H9 (cell line): ENCODE data around the gene PCDH9. TPM values are rescaled to one million over a fixed set of nuclear protein-coding genes. Genes with fewer than 3 reads are reported as not detected.

Experiments
- DNase-seq: peaks from one replicate; pipeline ENCODE4 v3.0.0-alpha.2; 2017
- H2AFZ ChIP-seq: one replicate; pipeline ENCODE4 v1.6.1; 2013; ENCODE audit warnings: mild to moderate bottlenecking, low read length, control low read depth, moderate library complexity
- H2AK5ac ChIP-seq: 2 replicates; pipeline ENCODE4 v1.6.1; 2013; ENCODE audit warnings: low read length, control low read depth, mixed read lengths; ENCODE audit not compliant: insufficient read length
- H2BK120ac ChIP-seq: one replicate; pipeline ENCODE4 v1.6.1; 2013; ENCODE audit warnings: low read depth, mild to moderate bottlenecking, low read length, control low read depth, inconsistent platforms; ENCODE audit not compliant: poor library complexity, severe bottlenecking
- H2BK12ac ChIP-seq: 2 replicates; pipeline ENCODE4 v1.6.1; 2013; ENCODE audit warnings: low read length, control low read depth, mixed read lengths, low read depth; ENCODE audit not compliant: insufficient read length
- H2BK15ac ChIP-seq: 2 replicates; pipeline ENCODE4 v1.6.1; 2013; ENCODE audit warnings: low read depth, low read length, control low read depth
- H2BK20ac ChIP-seq: one replicate; pipeline ENCODE4 v1.6.1; 2013; ENCODE audit warnings: low read depth, mild to moderate bottlenecking, low read length, control low read depth, inconsistent platforms; ENCODE audit not compliant: poor library complexity, severe bottlenecking
- H2BK5ac ChIP-seq: 2 replicates; pipeline ENCODE4 v1.6.1; 2013; ENCODE audit warnings: low read length, control low read depth, mixed read lengths; ENCODE audit not compliant: insufficient read length
- H3K14ac ChIP-seq: 2 replicates; pipeline ENCODE4 v1.6.1; 2013; ENCODE audit warnings: low read length, control low read depth; ENCODE audit not compliant: insufficient read depth
- H3K18ac ChIP-seq: 2 replicates; pipeline ENCODE4 v1.6.1; 2013; ENCODE audit warnings: low read depth, mild to moderate bottlenecking, mixed read lengths, low read length, control low read depth; ENCODE audit not compliant: insufficient read length
- H3K23ac ChIP-seq: 2 replicates; pipeline ENCODE4 v1.6.1; 2013; ENCODE audit warnings: low read length, control low read depth, mixed read lengths, low read depth; ENCODE audit not compliant: insufficient read length
- H3K23me2 ChIP-seq: 2 replicates; pipeline ENCODE4 v1.6.1; 2013; ENCODE audit warnings: low read depth, mild to moderate bottlenecking, mixed read lengths, low read length, control low read depth; ENCODE audit not compliant: insufficient read length, poor library complexity, severe bottlenecking
- H3K27ac ChIP-seq: 2 replicates; pipeline ENCODE4 v1.5.1; 2013; ENCODE audit warnings: low read length, control low read depth, mixed read lengths, low read depth; ENCODE audit not compliant: insufficient read length
- H3K27me3 ChIP-seq: 2 replicates; pipeline ENCODE4 v1.6.1; 2013; ENCODE audit warnings: low read length, control low read depth, inconsistent platforms; ENCODE audit not compliant: insufficient read depth
- H3K4ac ChIP-seq: 2 replicates; pipeline ENCODE4 v1.6.1; 2013; ENCODE audit warnings: low read depth, mild to moderate bottlenecking, control low read depth, inconsistent platforms, low read length, moderate library complexity
- H3K4me1 ChIP-seq: 2 replicates; pipeline ENCODE4 v1.6.1; 2013; ENCODE audit warnings: low read length, control low read depth, inconsistent platforms; ENCODE audit not compliant: insufficient read depth
- H3K4me2 ChIP-seq: 2 replicates; pipeline ENCODE4 v1.6.1; 2013; ENCODE audit warnings: low read length, control low read depth, mixed read lengths; ENCODE audit not compliant: insufficient read length, insufficient read depth
- H3K56ac ChIP-seq: 2 replicates; pipeline ENCODE4 v1.6.1; 2013; ENCODE audit warnings: low read depth, mild to moderate bottlenecking, mixed read lengths, low read length, control low read depth; ENCODE audit not compliant: insufficient read length
- H3K79me1 ChIP-seq: 2 replicates; pipeline ENCODE4 v1.6.1; 2013; ENCODE audit warnings: low read depth, mild to moderate bottlenecking, moderate library complexity, low read length, control low read depth, inconsistent platforms; ENCODE audit not compliant: insufficient read depth, poor library complexity, severe bottlenecking
- H3K79me2 ChIP-seq: 2 replicates; pipeline ENCODE4 v1.6.1; 2013; ENCODE audit warnings: low read length, control low read depth, inconsistent platforms; ENCODE audit not compliant: insufficient read depth
- H3K9ac ChIP-seq: 2 replicates; pipeline ENCODE4 v1.6.1; 2013; ENCODE audit warnings: low read length, control low read depth, mixed read lengths; ENCODE audit not compliant: insufficient read length; ENCODE audit errors: extremely low read depth
- H3K9me3 ChIP-seq: one replicate; pipeline ENCODE4 v1.6.1; 2013; ENCODE audit warnings: low read depth, low read length, inconsistent platforms; ENCODE audit not compliant: control insufficient read depth
- H3T11ph ChIP-seq: one replicate; pipeline ENCODE4 v1.6.1; 2013; ENCODE audit warnings: mild to moderate bottlenecking, low read length, control low read depth, inconsistent platforms
- H4K20me1 ChIP-seq: one replicate; pipeline ENCODE4 v1.6.1; 2013; ENCODE audit not compliant: control insufficient read depth, insufficient read length, insufficient read depth
- H4K5ac ChIP-seq: 2 replicates; pipeline ENCODE4 v1.6.1; 2013; ENCODE audit warnings: low read depth, mild to moderate bottlenecking, mixed read lengths, low read length, control low read depth; ENCODE audit not compliant: insufficient read length
- H4K8ac ChIP-seq: replicated peaks from 2 replicates; pipeline ENCODE4 v1.6.1; 2013; ENCODE audit warnings: low read length, control low read depth, mixed read lengths, low read depth; ENCODE audit not compliant: insufficient read length
- H4K91ac ChIP-seq: 2 replicates; pipeline ENCODE4 v1.6.1; 2013; ENCODE audit warnings: low read depth, mild to moderate bottlenecking, moderate library complexity, mixed read lengths, low read length, control low read depth; ENCODE audit not compliant: insufficient read length
- H3K27ac Mint-ChIP-seq, 3 experiments: 2 replicates in 2 of 3; 3 replicates in 1 of 3; pipeline ENCODE4 v1.8.0; 2020 to 2021; ENCODE audit warnings: mixed read lengths in 3 of 3, mild to moderate bottlenecking in 1 of 3, moderate library complexity in 1 of 3
- H3K27me3 Mint-ChIP-seq: 2 replicates; pipeline ENCODE4 v1.8.0; 2021; ENCODE audit warnings: low read depth, mild to moderate bottlenecking, moderate library complexity, mixed read lengths
- H3K36me3 Mint-ChIP-seq, 3 experiments: 2 replicates in 2 of 3; 3 replicates in 1 of 3; pipeline ENCODE4 v1.8.0; 2020 to 2021; ENCODE audit warnings: low read depth in 3 of 3, mixed read lengths in 3 of 3; ENCODE audit not compliant: insufficient read depth in 1 of 3
- H3K4me1 Mint-ChIP-seq, 2 experiments: 2 replicates each; pipeline ENCODE4 v1.8.0; 2020; ENCODE audit warnings: mixed read lengths in 2 of 2
- H3K4me3 Mint-ChIP-seq, 2 experiments: 2 replicates in 1 of 2; 3 replicates in 1 of 2; pipeline ENCODE4 v1.8.0; 2020 to 2021; ENCODE audit warnings: mild to moderate bottlenecking in 2 of 2, mixed read lengths in 2 of 2, moderate library complexity in 1 of 2
- H3K9me3 Mint-ChIP-seq, 2 experiments: 2 replicates in 1 of 2; 3 replicates in 1 of 2; pipeline ENCODE4 v1.8.0; 2020; ENCODE audit warnings: mild to moderate bottlenecking in 2 of 2, mixed read lengths in 2 of 2, moderate library complexity in 1 of 2
- WGBS: extraction: QIAGEN DNeasy Blood & Tissue Kit; methylation state at CpG from one replicate; pipeline ENCODE4 v1.1.7; 2013; ENCODE audit warnings: missing lambda C conversion rate, low lambda C conversion rate, mixed read lengths; ENCODE audit not compliant: insufficient read length; ENCODE audit errors: extremely low coverage; 5-methylcytosine and 5-hydroxymethylcytosine counted together
- total RNA-seq: library from RNA; stranded (reverse); gene quantifications from 2 replicates; pipeline ENCODE4 v1.2.1, GENCODE V29; 2021
- TF ChIP-seq, protein P1 (sequence below): fragments of 200-600 bp; sonication (generic); conservative IDR thresholded peaks from 3 replicates; pipeline ENCODE4 v1.8.0; 2021; ENCODE audit warnings: antibody characterized with exemption, mild to moderate bottlenecking

The PCDH9 gene
- total RNA-seq, 1 experiment from 2014 or later: 0.11 TPM

DNA sequence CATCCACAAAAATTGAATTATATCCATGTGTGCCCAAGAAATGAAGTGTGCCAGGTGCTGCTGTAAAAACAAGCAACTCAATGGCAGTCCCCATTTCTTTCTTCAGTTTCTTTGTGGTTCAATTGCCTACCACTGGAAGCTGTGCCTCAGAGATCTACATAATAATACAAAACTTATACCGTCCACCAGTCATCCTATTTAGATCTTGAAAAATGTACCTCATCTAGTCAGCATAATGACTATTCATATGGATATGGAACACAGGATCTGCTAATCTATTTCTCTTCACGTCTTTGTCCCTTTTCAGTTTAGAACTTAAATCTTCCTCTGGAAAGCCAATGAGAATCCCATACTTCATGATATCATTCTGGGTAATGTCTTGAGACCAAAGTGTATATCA is 648.5 kb downstream of the PCDH9 start:
- Histone ChIP-seq H4K8ac (no peak overlapping the region), H3K79me1 (no peaks in the 10 kb centered on the region), H4K5ac (no peak overlapping the region), H3K9ac (no peak overlapping the region), H2BK12ac (no peak overlapping the region), H3K4ac (no peak overlapping the region), H2AFZ (no peak overlapping the region), H2BK120ac (no peak overlapping the region), H3K4me2 (no peak overlapping the region), H2BK5ac (no peak overlapping the region), H4K91ac (no peak overlapping the region), H3K56ac (no peak overlapping the region), H3K79me2 (no peaks in the 10 kb centered on the region), H3K9me3 (no peaks in the 10 kb centered on the region), H2BK20ac (no peak overlapping the region), H3K18ac (no peak overlapping the region), H3K27ac (no peak overlapping the region), H3K14ac (no peak overlapping the region), H2AK5ac (no peak overlapping the region), H4K20me1 (no peaks in the 10 kb centered on the region), H3K23me2 (no peaks in the 10 kb centered on the region), H3T11ph (no peak overlapping the region), H3K4me1 (no peaks in the 10 kb centered on the region), H3K23ac (no peak overlapping the region), H2BK15ac (no peak overlapping the region), H3K27me3 (no peaks in the 10 kb centered on the region)
- peak overlapping the region in 1 of 3 experiments; percentile 18; a peak in 3 of 7 replicates for H3K27ac Mint-ChIP-seq
- TF ChIP-seq, protein P1, sequence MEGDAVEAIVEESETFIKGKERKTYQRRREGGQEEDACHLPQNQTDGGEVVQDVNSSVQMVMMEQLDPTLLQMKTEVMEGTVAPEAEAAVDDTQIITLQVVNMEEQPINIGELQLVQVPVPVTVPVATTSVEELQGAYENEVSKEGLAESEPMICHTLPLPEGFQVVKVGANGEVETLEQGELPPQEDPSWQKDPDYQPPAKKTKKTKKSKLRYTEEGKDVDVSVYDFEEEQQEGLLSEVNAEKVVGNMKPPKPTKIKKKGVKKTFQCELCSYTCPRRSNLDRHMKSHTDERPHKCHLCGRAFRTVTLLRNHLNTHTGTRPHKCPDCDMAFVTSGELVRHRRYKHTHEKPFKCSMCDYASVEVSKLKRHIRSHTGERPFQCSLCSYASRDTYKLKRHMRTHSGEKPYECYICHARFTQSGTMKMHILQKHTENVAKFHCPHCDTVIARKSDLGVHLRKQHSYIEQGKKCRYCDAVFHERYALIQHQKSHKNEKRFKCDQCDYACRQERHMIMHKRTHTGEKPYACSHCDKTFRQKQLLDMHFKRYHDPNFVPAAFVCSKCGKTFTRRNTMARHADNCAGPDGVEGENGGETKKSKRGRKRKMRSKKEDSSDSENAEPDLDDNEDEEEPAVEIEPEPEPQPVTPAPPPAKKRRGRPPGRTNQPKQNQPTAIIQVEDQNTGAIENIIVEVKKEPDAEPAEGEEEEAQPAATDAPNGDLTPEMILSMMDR: no peak
- no peaks in the 10 kb centered on the region for H3K27me3 Mint-ChIP-seq
- H3K36me3 Mint-ChIP-seq: no peaks in the 10 kb centered on the region
- DNase-seq: no peak
- no peak overlapping the region for H3K4me3 Mint-ChIP-seq
- WGBS: no CpG with 5 or more reads among the region's 2 CpGs
- H3K4me1 Mint-ChIP-seq: peaks cover 8% of the 10 kb centered on the region in 2 experiments
- no peaks in the 10 kb centered on the region for H3K9me3 Mint-ChIP-seq
